HG02943 (cell line): ENCODE data around the gene TCF7L2.

Experiments
- ATAC-seq: cut with Tn5 transposase; IDR thresholded peaks from one replicate; pipeline ENCODE4 v1.9.1; 2021; ENCODE audit warnings: mild to moderate bottlenecking, low read depth, moderate library complexity; ENCODE audit not compliant: unreplicated experiment

TCF7L2 gene

DNA sequence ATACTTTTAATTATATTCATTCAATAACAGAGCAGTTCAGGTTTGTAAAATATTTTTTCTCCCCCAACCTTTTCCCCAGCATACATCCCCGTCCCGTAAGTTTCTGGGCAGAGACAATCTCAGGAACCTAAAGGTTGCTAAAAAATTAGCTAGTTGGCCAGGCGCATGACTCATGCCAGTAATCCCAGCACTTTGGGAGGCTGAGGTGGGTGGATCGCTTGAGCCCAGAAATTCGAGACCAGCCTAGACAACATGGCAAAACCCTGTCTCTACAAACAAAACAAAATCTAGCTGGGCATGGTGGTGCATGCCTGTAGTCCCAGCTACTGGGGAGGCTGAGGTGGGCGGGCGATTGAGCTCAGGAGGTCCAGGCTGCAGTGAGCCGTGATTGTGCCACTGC lies 40.2 kb downstream of the TCF7L2 start:
- no peak for ATAC-seq

DNA sequence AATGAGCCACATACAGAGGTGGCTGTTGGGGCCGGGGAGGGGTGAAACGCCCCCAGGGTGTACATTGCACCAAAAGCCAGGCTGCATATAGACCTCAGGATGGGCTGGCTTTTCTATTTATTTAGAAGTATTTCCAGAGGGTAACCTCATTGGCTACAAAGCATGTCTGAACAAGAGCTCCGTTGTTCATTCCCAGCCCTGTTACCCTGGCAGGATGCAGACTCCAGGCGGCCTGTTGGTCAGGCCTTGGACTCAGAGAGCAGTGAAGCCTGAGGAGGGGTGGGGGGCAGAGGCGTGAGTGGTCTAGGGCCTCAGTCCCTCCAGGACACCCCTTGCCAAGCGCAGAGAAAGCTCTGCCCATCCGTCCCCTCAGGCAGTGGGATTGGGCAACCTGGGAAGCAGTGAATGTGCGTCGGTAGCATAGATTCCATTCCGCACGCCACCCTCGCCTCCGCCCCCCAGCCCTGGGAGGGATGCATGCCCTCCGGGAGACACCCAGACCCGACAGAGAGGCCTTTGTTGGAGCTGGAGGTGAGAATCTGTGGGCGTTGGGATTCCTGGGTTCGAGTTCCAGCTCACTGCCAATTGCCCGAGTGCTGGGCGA lies 41.9 kb downstream of the TCF7L2 start:
- no peak for ATAC-seq

DNA sequence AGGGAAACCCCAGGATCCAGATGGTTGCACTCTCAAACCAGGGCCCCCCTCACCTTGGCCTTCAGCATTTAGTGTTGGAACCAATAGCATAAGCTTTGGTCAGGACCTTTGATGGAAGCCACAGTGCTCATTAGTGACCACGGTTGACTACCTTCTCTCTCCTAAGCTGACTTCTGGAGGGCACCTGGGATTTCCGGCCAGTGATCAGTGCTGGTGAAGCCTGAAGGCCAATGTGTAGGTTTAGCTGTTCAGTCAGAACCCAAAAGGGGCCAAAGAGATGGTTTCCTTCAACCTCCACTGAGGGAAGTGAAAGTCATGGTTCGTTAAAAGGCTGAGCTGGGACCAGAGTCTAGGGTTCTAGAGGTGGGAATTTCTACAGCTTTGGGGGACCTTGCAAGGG lies 46.4 kb downstream of the TCF7L2 start:
- ATAC-seq: no peak

DNA sequence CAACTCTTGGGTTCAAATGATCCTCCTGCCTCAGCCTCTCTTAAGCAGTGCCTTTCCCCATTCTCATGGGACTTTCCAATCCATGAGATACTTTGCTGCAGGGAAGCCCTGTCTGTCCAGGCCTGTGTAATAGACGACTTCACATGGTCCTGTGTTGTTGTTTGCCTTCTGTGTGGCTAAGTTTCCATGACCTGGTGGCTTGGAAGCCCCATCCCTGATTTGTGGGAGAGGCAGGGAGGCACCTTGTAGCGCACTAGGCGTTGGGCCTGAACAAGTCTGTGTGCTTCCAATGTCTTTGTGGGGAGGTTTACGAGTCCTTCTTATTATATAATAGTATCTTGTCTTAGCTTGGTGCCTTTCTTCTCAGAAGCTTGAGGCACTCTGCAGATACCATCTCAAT lies 49.1 kb downstream of the TCF7L2 start:
- no peak for ATAC-seq

DNA sequence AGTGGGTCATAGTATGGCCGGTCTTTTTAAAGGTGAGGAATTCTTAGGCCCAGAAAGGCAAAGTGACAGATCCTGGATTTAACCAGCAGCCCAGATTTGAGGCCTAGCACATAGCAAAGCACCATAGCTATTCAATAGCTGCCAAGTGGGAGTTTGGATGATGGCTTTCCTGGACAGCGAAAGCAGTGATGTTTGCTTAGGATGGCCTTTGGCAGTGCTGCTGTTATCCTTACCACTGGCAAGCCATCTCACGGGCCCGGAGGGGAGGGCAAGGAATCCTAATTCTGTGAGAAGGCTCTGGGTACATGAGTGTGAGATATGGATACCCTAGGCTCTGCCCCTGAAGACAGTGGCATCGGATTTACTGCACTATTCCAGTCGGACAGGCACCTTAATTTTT lies 50.4 kb downstream of the TCF7L2 start:
- ATAC-seq: no peak

DNA sequence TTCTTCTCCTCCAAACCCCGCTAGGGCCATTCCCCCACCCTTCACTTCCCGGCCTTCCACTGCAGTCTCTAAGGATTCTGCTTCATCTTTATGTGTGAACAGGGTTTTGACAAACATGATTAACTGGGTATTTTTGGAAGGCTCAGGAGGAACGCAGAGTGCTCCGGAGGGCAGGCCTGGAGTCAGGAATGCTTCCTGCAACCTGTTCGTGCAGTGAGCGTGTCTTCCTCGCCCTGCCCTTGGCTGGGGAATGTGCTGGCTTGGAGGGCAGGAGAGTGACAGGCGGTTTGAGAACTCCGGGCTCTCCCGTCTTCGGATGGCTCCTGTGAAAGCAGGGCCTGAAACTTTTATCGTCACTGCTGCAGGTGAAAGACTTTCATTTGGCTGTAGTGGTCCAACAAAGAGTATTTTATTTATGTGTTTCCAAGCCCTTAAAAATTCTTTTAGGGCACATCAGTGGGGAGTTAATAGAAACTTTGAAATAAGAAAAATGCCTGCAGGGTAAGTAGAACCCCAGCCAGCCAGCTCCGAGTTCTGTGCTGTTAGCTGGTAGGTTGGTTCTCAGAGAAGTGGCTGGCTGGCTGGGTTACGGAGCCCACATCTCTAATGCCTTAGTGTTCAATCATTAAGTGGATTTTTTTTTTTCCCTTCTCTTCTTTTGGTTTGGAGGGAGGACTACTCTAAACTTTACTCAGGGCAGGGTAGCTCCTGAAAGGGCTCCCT lies 51.0 kb downstream of the TCF7L2 start:
- ATAC-seq: no peak

DNA sequence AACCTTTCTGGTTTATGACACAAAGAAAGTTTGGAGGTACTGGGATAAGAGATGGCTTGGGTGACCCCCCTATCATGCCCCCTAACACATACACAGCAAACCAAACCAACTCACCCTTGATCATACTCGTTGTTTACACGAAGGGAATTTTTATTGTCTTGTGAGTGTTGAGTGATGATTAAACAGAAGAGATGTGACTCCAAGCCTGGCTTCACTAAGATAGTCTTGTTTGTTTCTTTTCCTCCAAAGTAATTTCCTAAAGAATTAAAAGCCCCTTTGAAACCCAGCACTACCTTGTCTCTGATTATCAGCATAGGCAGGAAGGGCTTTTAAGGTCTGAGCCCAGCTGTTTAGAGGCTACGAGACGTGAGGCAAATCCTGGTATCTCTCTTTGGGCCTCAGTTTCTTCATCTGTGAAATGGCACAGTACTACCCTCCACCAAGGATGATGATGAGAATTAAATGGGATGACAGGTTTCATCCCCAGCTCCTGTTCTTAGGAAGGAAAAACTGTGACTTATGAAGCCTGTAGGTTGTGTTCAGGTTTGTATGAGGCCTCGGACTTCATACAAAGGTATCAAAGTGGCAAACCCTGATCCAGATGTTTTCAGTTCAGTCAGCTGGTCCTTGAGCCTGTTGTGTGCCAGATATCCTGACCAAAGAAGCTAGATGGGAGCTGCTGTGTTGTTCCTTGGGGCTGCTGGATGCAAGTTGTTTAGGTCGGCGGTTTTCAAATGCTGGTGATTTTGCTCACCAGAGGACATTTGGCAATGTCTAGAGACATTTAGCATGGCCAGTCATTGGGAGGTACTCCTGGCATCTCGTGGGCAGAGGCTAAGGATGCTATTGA lies 51.8 kb downstream of the TCF7L2 start:
- no peak for ATAC-seq

DNA sequence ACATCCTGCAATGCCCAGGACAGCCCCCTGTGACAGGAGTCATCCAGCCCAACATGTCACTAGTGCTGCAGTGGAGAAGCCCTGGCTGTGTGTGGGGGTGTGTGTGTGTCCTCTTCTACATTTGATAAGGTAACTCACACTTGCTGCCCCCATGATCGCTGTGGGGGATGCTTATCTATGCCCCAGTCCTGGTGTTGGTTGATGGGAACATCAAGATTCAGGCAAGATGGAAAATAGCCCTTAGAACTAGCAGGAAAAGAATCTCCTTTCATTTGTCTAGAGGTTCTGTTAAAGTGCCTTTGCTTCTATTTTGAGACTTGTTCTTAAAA lies 52.4 kb downstream of the TCF7L2 start:
- ATAC-seq: no peak

DNA sequence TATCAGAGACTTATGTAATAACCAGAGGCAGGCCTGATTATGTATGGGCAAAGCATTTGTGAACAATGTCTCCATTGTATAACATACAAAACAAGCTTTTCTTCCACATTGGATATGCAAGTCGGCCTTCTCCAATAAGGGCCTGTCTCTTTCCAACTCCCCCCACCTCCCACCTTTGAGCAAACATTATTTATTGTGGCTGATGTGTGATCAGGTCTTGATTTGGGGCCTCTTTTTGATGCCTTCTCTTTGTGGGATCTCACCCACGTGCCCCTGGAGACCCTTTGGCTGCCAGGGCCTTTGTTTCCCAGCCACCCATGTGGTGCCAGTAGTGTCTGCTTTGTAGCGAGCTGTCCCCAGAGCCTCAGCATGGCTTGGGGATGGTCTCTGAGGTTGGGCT lies 53.0 kb downstream of the TCF7L2 start:
- no peak for ATAC-seq

DNA sequence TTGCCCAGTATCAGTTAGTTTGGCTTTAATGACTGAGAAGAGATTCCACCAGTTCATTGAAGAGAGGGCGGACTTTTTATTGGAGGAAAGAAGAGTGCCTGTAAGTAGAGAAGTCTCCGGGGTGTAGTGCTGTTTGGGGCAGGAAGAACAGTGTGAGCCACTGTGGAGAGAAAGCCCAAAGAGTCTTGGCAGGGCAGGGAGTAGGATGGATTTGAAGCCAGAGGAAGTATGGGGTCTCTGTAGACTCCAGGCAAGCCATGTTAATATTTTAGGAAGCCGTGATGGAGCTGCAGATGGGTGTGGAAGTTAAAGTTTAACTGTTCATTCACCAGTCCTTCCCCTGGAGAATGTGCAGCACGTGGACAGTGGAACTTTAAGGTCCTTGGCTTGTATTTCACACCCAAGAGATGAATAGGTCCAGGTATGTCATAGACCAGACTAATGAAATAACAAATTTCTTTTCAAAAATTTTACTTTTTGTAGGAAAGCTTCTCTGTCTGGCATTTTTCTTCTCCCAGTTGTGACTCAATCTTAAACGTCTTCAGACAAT lies 54.1 kb downstream of the TCF7L2 start:
- no peak for ATAC-seq

DNA sequence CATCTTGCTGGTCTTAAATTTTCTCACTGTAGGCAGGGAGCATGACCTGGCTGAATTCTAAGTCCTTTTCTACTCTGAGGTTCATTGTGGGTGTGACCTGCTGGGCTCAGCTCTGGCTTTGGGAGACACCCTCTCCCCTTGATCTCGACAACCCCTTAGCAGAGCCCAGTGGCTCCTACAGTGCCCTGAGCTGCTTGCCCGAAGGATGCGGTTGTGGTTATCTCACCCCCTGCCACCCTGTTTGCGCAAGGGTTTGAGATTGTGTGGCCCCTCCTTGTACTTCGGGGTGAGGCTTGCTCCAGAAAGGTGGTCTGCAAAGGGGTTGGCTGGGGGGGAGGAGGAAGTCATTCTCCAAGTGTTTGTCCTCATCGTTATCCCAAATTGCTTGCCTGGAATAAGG lies 55.3 kb downstream of the TCF7L2 start:
- ATAC-seq: no peak

DNA sequence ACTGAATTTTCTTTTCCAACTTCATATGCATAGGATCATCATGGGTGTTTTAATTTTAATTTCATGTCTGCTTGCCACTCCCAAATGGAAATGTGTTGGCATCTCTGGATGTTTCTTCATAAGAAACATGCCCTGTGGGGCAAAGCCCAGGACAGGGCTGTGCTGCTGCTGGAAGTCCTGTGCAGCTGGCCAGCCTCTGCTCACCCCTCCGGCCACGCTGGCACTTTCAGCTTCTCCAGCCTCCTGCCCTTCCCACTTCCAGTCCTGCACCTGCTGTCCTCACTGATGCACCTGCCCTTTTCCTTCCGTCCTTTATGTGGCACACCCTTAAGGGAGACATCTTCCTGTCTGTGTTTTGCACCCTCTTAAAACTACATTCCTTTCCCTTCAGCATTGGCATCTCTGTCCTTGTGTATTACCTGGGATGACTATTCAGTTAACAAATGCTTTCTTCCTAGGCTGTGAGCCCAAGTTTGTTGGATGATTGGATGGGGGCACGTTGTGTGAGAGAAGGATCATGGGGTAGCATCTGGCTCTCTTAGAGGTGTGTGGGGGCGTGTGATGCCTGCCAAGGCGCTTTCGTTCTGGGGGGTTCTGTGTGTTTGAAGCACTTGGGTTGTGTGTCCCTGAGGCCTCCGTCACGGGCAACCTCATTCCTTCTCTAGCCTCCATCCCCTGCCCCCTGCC lies 56.8 kb downstream of the TCF7L2 start:
- no peak for ATAC-seq

DNA sequence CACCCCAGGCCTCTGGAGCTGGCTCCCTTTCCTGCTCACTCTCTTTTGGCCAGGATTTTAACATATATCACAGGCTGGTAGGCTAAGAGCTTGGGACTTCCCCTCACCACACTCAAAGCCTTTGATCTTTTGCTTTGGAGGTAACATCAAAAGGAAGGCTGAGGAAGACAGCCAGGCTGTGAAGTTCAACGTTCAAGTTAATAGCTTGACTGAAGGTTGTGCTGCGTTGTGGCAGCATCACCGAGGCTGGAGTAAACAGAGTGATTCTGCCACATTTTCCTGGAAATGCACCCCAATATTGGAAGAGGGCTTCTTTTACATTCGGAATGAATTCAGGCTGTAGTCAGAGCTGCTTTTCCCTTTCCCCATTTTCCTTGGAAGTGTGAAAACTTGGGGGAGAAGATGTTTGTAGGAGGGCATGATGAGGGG lies 57.3 kb downstream of the TCF7L2 start:
- no peak for ATAC-seq

DNA sequence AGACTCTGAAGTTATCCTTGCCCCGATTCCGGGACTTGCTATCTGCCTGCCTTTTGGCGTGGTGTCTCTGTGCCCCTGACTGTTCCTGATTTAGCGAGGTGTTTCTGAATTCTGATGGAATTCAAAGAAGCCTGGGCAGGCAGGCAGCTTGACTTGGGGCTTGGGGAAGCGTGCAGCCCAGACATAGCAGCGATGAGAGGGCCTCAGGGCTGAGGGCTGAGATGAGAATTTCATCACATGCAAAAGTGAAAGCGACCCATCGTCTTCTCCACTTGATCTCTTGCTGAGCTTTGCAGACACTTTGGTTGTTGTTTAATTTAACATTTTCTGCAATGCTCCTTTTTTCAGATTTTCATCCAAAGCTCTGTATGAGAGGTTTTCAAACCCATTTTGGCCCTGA lies 57.8 kb downstream of the TCF7L2 start:
- ATAC-seq: no peak

DNA sequence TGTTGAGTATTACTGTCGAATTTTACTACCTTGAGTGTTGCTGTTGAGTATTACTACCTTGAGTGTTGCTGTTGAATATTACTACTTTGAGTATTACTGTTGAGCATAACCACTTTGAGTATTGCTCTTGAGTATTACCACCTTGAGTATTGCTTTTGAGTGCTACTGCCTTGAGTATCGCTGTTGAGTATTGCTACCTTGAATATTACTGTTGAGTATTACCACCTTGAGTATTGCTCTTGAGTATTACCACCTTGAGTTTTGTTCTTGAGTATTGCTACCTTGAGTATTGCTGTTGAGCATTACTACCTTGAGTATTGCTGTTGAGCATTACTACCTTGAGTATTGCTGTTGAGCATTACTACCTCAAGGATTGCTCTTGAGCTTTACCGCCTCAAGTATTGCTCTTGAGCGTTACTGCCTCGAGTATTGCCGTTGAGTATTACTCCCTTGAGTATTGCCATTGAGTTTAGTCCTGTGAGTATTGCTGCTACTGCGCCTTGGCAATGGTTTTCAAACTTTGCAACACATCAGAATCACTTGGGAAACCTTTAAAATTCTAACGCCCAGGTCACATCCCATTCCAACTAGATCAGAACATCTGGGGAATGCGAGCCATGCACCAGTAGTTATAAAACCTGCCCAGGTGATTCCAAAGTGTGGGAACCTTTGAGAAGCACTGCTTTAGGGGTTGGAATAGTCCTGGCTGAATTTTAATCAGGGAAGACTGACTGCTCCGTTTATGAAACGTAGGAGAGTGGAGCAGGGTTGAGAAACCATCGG lies 61.7 kb downstream of the TCF7L2 start:
- ATAC-seq: no peak

DNA sequence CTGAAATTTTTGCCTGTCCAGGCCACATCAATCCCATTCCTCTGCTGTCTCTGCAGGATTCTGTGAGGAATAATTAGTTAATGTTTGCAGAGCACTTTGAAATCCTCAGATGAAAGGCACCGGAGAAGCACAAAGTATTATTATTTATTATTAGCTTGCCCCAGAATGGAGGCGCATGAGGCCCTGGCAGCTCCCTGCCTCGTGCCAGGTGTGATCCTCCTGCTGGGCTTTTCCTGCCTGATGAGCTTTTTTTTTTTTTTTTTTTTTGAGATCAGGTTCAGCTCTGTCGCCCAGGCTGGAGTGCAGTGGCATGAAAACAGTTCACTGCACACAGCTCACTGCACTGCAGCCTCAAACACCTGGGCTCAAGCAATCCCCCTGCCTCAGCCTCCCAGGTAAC lies 65.2 kb downstream of the TCF7L2 start:
- ATAC-seq: no peak

DNA sequence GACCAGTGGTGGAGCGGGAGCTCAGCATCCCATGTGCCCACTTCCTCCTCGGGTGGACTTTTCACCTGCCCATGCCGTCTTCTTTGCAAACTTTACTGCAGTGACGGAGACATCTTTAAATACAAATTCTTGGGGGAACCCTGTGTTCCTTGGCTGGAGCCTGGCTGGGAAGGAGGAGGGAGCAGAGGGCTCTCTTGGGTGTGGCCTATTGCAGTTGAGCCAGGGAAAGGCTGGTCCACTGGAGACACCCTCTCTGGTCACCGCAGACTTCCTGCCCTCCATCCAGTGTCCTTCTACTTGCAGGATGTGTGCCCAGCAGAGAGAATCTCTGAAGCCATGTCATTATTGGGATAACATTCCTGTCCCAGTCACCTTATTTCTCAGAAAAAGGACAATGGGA lies 67.3 kb downstream of the TCF7L2 start:
- no peak for ATAC-seq

DNA sequence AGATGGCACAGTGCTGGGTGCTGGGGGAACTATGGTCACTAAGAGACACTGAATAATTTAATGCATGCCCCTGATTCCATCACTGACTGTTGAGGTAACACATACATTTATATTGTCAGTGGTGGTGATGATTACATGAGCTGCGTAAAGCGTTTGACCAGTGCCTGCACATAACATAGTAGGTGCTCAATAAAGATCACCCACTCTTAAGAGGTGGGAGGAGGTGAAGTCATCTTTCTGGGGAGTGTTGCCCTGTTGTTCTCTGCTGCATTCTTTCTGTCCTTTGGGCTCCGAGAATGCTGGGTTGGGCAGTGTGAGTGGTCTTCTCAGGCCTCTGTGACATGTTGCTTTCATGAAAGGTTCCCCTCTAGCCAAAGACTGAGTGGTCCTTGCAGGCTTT lies 68.0 kb downstream of the TCF7L2 start:
- no peak for ATAC-seq

DNA sequence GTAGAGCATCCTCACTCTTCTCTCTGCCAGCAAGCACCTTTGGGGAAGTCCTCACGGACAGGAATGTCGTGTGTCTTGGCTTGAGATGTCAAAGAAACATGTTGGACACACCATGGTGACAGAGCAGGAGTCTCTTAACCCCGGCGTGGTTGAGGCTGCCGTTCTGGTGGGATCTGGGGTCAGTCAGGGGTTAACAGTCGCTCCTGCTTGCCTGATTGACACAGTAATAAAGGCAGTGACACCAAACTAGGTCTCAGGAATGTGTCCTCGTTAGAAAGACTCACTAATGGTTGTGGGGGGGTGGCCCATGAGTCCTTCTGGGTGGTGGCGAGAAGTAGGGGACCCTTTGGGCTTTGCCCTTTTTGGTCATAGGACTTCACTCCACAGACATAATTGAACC lies 69.0 kb downstream of the TCF7L2 start:
- no peak for ATAC-seq
